Stromal cell of bone marrow (primary cell): ENCODE results near the gene KCND3.
"Not testable (repeated sequence)": the region's sequence is repeated elsewhere in the genome, so short reads cannot be mapped to it uniquely, and the experiment has no call there.

Experiments
- DNase-seq: peaks from one replicate; pipeline ENCODE4 v3.0.0-alpha.2; 2012; ENCODE audit warnings: low read depth

KCND3 gene

GRCh38 chr1:111742292-111742691 lies 247.2 kb downstream of the KCND3 start:
- not testable (repeated sequence) for DNase-seq

- DNase-seq: no peak
Observed at GRCh38 chr1:111739925-111740765, 249.3 kb downstream of the KCND3 start.

- peak; percentile 81 for DNase-seq
Observed at GRCh38 chr1:111739194-111739924, 250.1 kb downstream of the KCND3 start, which contains the start of gene INKA2. Gene INKA2 (minus strand): TSS chr1:111739395. CDS start chr1:111739242, 153 bp downstream.

- peak; percentile 48 for DNase-seq
Observed at GRCh38 chr1:111738436-111739193, 250.9 kb downstream of the KCND3 start.

GRCh38 chr1:111738133-111738435 lies 251.4 kb downstream of the KCND3 start:
- no peak for DNase-seq

- no peak for DNase-seq
Observed at GRCh38 chr1:111737216-111738132, 252.0 kb downstream of the KCND3 start.

- DNase-seq: no peak
Observed at GRCh38 chr1:111736548-111737215, 252.8 kb downstream of the KCND3 start.

- no peak for DNase-seq
Observed at GRCh38 chr1:111735858-111736544, 253.5 kb downstream of the KCND3 start.

GRCh38 chr1:111735321-111735720 lies 254.1 kb downstream of the KCND3 start:
- no peak for DNase-seq

GRCh38 chr1:111734856-111735255 lies 254.6 kb downstream of the KCND3 start:
- no peak for DNase-seq

GRCh38 chr1:111734426-111734825 lies 255.0 kb downstream of the KCND3 start:
- no peak for DNase-seq

GRCh38 chr1:111733992-111734341 lies 255.5 kb downstream of the KCND3 start:
- DNase-seq: no peak

GRCh38 chr1:111733183-111733991 lies 256.1 kb downstream of the KCND3 start:
- peak; percentile 95 for DNase-seq

GRCh38 chr1:111732718-111733117 lies 256.8 kb downstream of the KCND3 start:
- no peak for DNase-seq

- DNase-seq: no peak
Observed at GRCh38 chr1:111731956-111732355, 257.5 kb downstream of the KCND3 start.

GRCh38 chr1:111730706-111731105 lies 258.8 kb downstream of the KCND3 start:
- no peak for DNase-seq

GRCh38 chr1:111729946-111730681 lies 259.4 kb downstream of the KCND3 start:
- no peak for DNase-seq

GRCh38 chr1:111729271-111729921 lies 260.1 kb downstream of the KCND3 start:
- no peak for DNase-seq
